Retinal pigment epithelial cell (primary cell): Measurements from ENCODE around the gene CLTB.

Source experiments
- DNase-seq: peaks from one replicate; pipeline ENCODE4 v3.0.0-alpha.2; 2010; ENCODE audit warnings: low read depth
- H3K4me3 ChIP-seq: 2 replicates; pipeline ENCODE4 v1.5.1; 2011; ENCODE audit warnings: mild to moderate bottlenecking, low read length, control low read depth, moderate library complexity
- TF ChIP-seq, protein P1 (sequence below): conservative IDR thresholded peaks from 2 replicates; pipeline ENCODE4 v1.5.1; 2011; ENCODE audit warnings: low read depth, low read length, control low read depth, inconsistent platforms

Gene CLTB

DNA sequence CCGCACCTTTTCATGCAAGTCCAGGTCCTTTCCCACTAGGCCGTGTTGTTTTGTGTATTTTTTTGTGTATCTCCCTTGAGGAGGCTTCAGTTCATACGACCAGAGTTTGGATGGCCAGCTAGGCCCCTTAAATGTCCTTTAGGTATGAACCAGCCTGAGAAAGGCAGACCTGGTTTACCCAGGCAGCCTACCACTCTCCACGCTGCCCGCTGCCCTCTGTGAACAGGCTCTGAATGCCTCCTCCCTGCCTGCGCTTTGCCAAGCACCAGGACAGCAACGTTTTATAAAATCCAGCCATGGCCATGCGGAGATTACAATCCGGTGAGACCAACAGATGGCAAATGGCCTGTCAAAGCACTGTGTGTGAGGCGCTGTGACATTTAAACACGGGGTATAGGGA is 626 bp upstream of the CLTB start:
- peak overlapping the region; percentile 27 for H3K4me3 ChIP-seq
- TF ChIP-seq, protein P1, sequence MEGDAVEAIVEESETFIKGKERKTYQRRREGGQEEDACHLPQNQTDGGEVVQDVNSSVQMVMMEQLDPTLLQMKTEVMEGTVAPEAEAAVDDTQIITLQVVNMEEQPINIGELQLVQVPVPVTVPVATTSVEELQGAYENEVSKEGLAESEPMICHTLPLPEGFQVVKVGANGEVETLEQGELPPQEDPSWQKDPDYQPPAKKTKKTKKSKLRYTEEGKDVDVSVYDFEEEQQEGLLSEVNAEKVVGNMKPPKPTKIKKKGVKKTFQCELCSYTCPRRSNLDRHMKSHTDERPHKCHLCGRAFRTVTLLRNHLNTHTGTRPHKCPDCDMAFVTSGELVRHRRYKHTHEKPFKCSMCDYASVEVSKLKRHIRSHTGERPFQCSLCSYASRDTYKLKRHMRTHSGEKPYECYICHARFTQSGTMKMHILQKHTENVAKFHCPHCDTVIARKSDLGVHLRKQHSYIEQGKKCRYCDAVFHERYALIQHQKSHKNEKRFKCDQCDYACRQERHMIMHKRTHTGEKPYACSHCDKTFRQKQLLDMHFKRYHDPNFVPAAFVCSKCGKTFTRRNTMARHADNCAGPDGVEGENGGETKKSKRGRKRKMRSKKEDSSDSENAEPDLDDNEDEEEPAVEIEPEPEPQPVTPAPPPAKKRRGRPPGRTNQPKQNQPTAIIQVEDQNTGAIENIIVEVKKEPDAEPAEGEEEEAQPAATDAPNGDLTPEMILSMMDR = no peak
- DNase-seq = no peak

DNA sequence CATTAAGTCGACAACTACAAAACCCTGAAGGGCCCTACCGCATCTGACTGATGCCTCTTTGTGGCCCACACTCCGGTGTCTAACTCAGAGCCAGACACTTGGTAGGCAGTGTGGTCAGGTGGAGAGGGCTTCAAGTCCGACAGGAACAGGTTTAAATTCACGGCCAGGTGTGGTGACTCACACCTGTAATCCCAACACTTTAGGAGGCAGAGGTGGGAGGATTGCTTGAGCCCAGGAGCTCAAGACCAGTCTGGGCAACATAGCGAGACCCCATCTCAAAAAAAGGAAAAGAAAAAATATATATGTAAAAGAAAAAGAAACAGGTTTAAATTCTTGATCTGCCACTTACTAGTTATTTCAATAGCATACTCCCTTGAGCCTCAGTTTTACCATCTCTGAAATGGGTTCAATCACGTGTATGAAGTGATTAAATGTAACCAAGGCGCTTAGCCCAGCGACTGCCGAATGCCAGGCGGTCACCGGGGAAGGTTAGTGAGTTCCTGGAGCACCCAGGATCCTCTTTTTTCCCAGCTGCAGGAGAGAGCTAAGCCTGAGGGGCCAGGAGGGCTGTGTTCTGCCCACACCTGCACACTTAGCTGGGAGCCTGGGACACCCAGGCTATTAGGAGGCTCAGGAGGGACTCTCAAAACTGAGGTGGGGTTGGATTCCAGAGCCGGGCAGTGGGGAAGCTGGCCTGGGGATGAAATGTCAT is 943 bp downstream of the CLTB start:
- no peak for DNase-seq
- peak overlapping the region; percentile 69 for H3K4me3 ChIP-seq
- TF ChIP-seq, protein P1 = no peak

GRCh38 chr5:176414704-176415103 is 1.6 kb downstream of the CLTB start:
- DNase-seq = no peak
- no peak overlapping the region for H3K4me3 ChIP-seq
- TF ChIP-seq, protein P1 = no peak

DNA sequence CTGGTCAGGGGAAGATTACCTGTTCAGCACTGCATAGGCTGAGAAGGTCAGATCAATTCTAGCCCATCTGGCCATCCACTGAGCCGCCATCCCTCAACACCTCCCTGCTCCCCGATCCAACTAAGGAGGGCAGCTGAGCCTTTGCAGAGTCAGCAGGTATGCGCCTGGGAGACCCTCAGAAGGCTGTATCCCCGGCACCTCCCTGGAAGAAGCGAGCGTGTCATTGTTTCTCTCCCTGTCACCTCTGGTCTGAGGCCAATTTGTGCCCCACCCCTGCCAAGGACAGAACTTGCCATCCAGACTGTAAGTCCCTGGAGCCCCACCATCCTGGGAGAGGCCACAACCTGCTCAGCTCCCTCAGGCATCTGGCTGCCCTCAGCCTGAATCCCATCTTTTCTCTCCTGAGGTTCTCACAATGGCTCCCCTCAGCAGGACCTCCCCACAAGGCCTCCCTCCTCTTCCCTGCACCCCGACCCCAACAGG is 2.6 kb downstream of the CLTB start:
- no peak for DNase-seq
- TF ChIP-seq, protein P1 = no peak
- H3K4me3 ChIP-seq = no peak overlapping the region

DNA sequence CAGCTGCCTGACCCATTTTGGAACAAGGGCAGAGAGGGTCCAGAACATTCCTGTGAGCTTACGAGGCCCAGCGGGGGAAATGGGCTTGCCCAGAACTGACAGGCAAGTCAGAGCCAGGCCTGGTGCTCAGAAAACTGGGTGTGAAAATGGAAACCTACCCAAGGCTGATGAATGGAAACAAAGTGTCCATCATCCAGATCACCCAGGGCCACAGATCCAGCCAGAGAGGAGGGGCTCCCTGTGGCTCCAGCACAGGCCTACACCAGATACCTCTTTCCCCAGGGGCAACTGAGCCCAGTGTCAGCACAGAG is 3.1 kb downstream of the CLTB start:
- DNase-seq = no peak
- no peak overlapping the region for H3K4me3 ChIP-seq
- TF ChIP-seq, protein P1 = no peak

- no peak for DNase-seq
- no peak overlapping the region for H3K4me3 ChIP-seq
- TF ChIP-seq, protein P1 = no peak
Observed at GRCh38 chr5:176412517-176413254, 3.7 kb downstream of the CLTB start.
